Mesenchymal stem cell (in vitro differentiated cells and primary cell): ENCODE data around the gene PDGFRA.

Experiments
- DNase-seq: peaks from one replicate; pipeline ENCODE4 v3.0.0-alpha.2; 2013
- H2AFZ ChIP-seq: one replicate; pipeline ENCODE4 v1.6.1; 2013; ENCODE audit warnings: low read depth, mild to moderate bottlenecking, control low read depth, inconsistent platforms, low read length, moderate library complexity
- H2AK5ac ChIP-seq: 2 replicates; pipeline ENCODE4 v1.6.1; 2013; ENCODE audit warnings: low read length, moderate library complexity, mild to moderate bottlenecking, inconsistent platforms; ENCODE audit not compliant: severe bottlenecking
- H2BK120ac ChIP-seq: one replicate; pipeline ENCODE4 v1.6.1; 2013; ENCODE audit warnings: low read depth, mild to moderate bottlenecking, inconsistent platforms, low read length, moderate library complexity
- H2BK12ac ChIP-seq, 2 experiments: one replicate each; pipeline ENCODE4 v1.6.1; 2013; ENCODE audit warnings: inconsistent platforms in 2 of 2, low read length in 2 of 2, mild to moderate bottlenecking in 2 of 2, moderate library complexity in 2 of 2, control low read depth in 1 of 2
- H2BK15ac ChIP-seq: one replicate; pipeline ENCODE4 v1.6.1; 2013; ENCODE audit warnings: mild to moderate bottlenecking, low read depth, inconsistent platforms; ENCODE audit not compliant: poor library complexity, severe bottlenecking
- H2BK5ac ChIP-seq: 2 replicates; pipeline ENCODE4 v1.6.1; 2013; ENCODE audit warnings: low read depth, mild to moderate bottlenecking, low read length, control low read depth, inconsistent platforms; ENCODE audit not compliant: poor library complexity, severe bottlenecking
- H3K14ac ChIP-seq, 2 experiments: one replicate each; pipeline ENCODE4 v1.6.1; 2013; ENCODE audit warnings: inconsistent platforms in 2 of 2, low read length in 2 of 2, control low read depth in 1 of 2, mild to moderate bottlenecking in 1 of 2, moderate library complexity in 1 of 2
- H3K18ac ChIP-seq, 2 experiments: one replicate each; pipeline ENCODE4 v1.6.1; 2013; ENCODE audit warnings: inconsistent platforms in 2 of 2, low read length in 2 of 2, control low read depth in 1 of 2, low read depth in 1 of 2, mild to moderate bottlenecking in 1 of 2
- H3K23ac ChIP-seq, 2 experiments: one replicate each; pipeline ENCODE4 v1.6.1; 2013; ENCODE audit warnings: inconsistent platforms in 2 of 2, low read length in 2 of 2, mild to moderate bottlenecking in 2 of 2, moderate library complexity in 2 of 2, control low read depth in 1 of 2
- H3K27ac ChIP-seq: 2 replicates; pipeline ENCODE4 v1.5.1; 2013; ENCODE audit warnings: mild to moderate bottlenecking, moderate library complexity, low read length, control low read depth, inconsistent platforms; ENCODE audit not compliant: poor library complexity, severe bottlenecking
- H3K27me3 ChIP-seq, 2 experiments: 2 replicates each; pipeline versions ENCODE4 v1.6.1 to v1.7.0; 2013; ENCODE audit warnings: low read length in 2 of 2, mild to moderate bottlenecking in 2 of 2, moderate library complexity in 2 of 2, control low read depth in 1 of 2, inconsistent platforms in 1 of 2; ENCODE audit not compliant: control insufficient read depth in 1 of 2, insufficient read depth in 1 of 2
- H3K36me3 ChIP-seq, 2 experiments: 2 replicates each; pipeline versions ENCODE4 v1.6.1 to v1.7.0; 2013; ENCODE audit warnings: low read length in 2 of 2, control low read depth in 1 of 2, inconsistent platforms in 1 of 2, low read depth in 1 of 2, mild to moderate bottlenecking in 1 of 2; ENCODE audit not compliant: insufficient read depth in 2 of 2, control insufficient read depth in 1 of 2
- H3K4ac ChIP-seq, 2 experiments: one replicate each; pipeline ENCODE4 v1.6.1; 2013; ENCODE audit warnings: inconsistent platforms in 2 of 2, low read length in 2 of 2, mild to moderate bottlenecking in 2 of 2, moderate library complexity in 2 of 2, control low read depth in 1 of 2, low read depth in 1 of 2
- H3K4me1 ChIP-seq: 2 replicates; pipeline ENCODE4 v1.6.1; 2013; ENCODE audit warnings: low read depth, low read length, control low read depth; ENCODE audit not compliant: control insufficient read depth, insufficient read depth
- H3K4me2 ChIP-seq: 2 replicates; pipeline ENCODE4 v1.6.1; 2013; ENCODE audit warnings: low read length, mild to moderate bottlenecking, inconsistent platforms; ENCODE audit not compliant: poor library complexity, severe bottlenecking
- H3K4me3 ChIP-seq, 2 experiments: 2 replicates each; pipeline versions ENCODE4 v1.5.1 to v1.7.0; 2013; ENCODE audit warnings: low read length in 2 of 2, mild to moderate bottlenecking in 2 of 2, control low read depth in 1 of 2, low read depth in 1 of 2; ENCODE audit not compliant: insufficient read depth in 1 of 2
- H3K79me1 ChIP-seq: replicated peaks from 2 replicates; pipeline ENCODE4 v1.6.1; 2013; ENCODE audit warnings: mild to moderate bottlenecking, control low read depth, low read length, inconsistent platforms; ENCODE audit not compliant: poor library complexity, severe bottlenecking
- H3K9ac ChIP-seq: 2 replicates; pipeline ENCODE4 v1.7.0; 2013; ENCODE audit warnings: mild to moderate bottlenecking, low read length, moderate library complexity
- H3K9me3 ChIP-seq: 2 replicates; pipeline ENCODE4 v1.7.0; 2013; ENCODE audit warnings: mild to moderate bottlenecking, low read length; ENCODE audit not compliant: control insufficient read depth
- H4K8ac ChIP-seq: one replicate; pipeline ENCODE4 v1.6.1; 2013; ENCODE audit warnings: inconsistent platforms, mild to moderate bottlenecking, low read length, moderate library complexity
- H4K91ac ChIP-seq: one replicate; pipeline ENCODE4 v1.6.1; 2013; ENCODE audit warnings: mild to moderate bottlenecking, low read length, inconsistent platforms
- WGBS: methylation state at CpG from one replicate; pipeline ENCODE4 v1.1.7; 2013; ENCODE audit warnings: mixed read lengths; 5-methylcytosine and 5-hydroxymethylcytosine counted together

The PDGFRA gene

DNA sequence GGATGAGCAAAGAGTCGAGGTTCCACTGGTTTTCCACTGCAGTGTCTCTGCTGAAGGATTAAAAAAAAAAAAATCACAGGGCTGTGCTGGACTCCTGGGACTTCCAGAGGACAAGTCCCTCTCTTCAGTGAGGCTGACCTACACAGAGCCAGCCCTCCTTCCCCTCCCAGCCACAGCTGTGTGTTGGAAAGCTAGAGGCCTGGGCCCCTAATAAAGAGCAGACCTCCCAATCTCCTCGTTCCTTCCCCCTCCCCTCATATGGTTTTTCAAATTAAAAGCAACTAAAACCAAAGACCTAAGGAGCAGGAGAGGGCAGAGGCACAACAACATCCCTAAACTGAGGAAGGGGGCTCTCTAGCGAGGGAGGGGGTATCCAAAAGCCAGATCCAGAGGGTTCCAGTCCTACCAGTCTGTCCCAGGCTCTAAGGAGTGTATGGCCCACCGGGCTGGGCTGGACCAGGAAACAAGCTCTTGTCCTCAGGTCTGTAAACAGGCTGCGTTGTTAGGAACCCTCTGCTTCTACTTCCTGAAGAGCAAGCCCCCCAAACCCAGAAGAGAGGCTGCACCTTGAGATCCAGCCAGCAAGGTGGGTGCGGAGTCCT is 4.0 kb upstream of the PDGFRA start:
- Histone ChIP-seq H3K18ac (peak overlapping the region; percentile 84 to 94), H2BK15ac (peak overlapping the region; percentile 93), H4K8ac (peak overlapping the region; percentile 97), H4K91ac (peak overlapping the region; percentile 92), H2AK5ac (no peak overlapping the region), H2BK120ac (peak overlapping the region; percentile 50), H3K27ac (no peak overlapping the region), H3K4ac (peak overlapping the region; percentile 42 to 83), H3K4me3 (peak overlapping the region in 1 of 2 experiments; percentile 93), H3K14ac (peak overlapping the region in 1 of 2 experiments; percentile 41), H3K4me2 (peak overlapping the region; percentile 100), H3K27me3 (peaks cover 0 to 26% of the 10 kb centered on the region in 2 experiments), H2BK5ac (no peak overlapping the region), H3K4me1 (peaks cover 28% of the 10 kb centered on the region), H2BK12ac (peak overlapping the region; percentile 82 to 90), H3K9ac (peak overlapping the region; percentile 99), H3K23ac (peak overlapping the region in 1 of 2 experiments; percentile 61), H2AFZ (peak overlapping the region; percentile 15), H3K9me3 (no peaks in the 10 kb centered on the region), H3K36me3 (no peaks in the 10 kb centered on the region), H3K79me1 (no peaks in the 10 kb centered on the region)
- 22% methylated on average over 5 of the region's 6 CpGs for WGBS
- no peak for DNase-seq

DNA sequence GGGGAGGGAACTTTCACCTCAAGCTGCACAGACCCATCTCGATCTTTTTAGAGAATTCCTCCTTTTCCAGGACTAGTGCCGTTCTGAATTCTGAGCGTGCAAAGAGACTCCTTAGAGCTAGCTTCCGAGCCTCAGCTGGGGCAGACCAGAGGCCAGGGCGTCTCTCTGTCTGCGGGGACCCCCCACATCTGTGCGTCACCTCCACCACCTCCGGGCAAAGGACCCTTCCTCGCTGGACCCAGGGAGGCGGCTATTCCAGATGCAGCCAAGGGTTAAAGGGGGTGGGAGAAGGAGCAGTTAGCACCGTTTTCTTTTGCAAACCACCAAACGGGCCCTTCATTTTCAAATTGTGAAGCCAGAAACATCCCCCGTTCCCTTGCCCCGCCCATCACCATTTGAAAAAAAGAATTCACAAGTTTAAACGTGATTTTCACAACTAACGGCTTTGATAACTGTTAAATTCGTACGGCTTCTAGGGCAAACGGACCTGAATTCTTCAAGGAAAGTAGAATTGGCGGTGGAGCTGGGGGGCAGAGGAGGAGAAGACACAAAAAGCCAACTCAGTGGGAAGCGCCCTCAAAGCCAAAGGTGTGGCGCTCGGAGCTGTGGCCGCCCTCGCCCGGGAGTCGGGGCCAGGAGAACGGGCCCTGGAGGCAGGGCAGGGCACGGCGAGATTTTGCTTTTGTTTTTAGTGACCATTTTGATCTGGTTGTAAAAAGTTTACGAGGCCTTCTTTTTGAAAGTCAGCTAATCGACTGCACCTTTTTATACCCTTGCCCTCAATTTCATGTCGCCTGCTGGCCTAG is 3.3 kb upstream of the PDGFRA start:
- H3K4me2 ChIP-seq: peak overlapping the region; percentile 100
- peak overlapping the region; percentile 81 to 96 for H3K4ac ChIP-seq
- peak overlapping the region; percentile 14 to 93 for H3K4me3 ChIP-seq
- H3K23ac ChIP-seq: peak overlapping the region in 1 of 2 experiments; percentile 61
- peaks cover 35% of the 10 kb centered on the region for H3K4me1 ChIP-seq
- no peak overlapping the region for H2BK5ac ChIP-seq
- peaks cover 0 to 33% of the 10 kb centered on the region in 2 experiments for H3K27me3 ChIP-seq
- H3K79me1 ChIP-seq: no peaks in the 10 kb centered on the region
- H3K9ac ChIP-seq: peak overlapping the region; percentile 99
- H2BK12ac ChIP-seq: peak overlapping the region; percentile 67 to 92
- no peak overlapping the region for H3K27ac ChIP-seq
- H2AFZ ChIP-seq: peak overlapping the region; percentile 15
- H3K36me3 ChIP-seq: peaks cover 0 to 5% of the 10 kb centered on the region in 2 experiments
- 18% methylated on average over 31 of the region's 33 CpGs for WGBS
- H3K18ac ChIP-seq: peak overlapping the region; percentile 85 to 94
- DNase-seq: peak; percentile 48
- no peak overlapping the region for H3K14ac ChIP-seq
- H3K9me3 ChIP-seq: no peaks in the 10 kb centered on the region
- peak overlapping the region; percentile 97 for H4K8ac ChIP-seq
- peak overlapping the region; percentile 54 for H2BK120ac ChIP-seq
- H4K91ac ChIP-seq: peak overlapping the region; percentile 92
- H2BK15ac ChIP-seq: peak overlapping the region; percentile 93
- no peak overlapping the region for H2AK5ac ChIP-seq

DNA sequence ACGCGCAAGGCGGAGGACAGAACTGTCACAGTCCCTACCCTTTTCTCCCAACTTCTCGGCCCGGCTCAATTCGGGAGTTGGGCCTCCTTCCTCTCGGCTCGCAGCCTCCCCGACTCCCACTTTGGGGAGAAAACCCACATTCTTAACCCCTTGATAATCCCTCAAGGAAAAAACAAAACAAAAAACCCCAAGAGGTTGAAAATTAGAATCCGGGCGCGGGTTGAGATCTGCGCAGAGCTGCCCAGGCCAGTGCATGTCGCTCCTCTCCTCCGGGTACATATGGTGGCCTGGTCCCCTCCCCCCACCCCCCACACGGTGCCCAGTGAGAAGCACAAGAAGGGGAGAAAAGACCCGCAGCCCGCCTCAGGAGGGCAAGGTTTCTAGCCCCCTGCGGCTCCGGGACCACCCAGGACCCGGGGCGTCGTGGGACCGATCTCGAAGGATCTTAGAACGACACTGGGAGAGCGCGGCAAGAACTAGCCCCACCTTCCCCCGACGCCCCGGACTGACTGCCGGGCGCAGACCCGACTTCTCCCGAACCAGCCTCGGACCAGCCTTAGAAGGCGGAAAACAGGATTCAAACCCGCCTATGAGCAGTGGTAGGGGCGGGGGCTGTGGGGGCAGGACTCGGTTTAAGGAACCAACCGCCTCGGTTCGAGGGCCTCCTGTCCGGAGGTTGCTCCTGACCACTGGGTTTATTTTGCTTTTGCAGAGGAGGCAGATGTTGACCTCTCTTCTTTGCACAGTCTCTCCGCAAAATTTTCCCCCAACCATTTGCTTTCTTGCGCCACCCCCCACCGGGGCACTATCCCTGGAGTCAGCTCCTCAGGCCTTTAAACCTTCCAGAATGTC is 2.5 kb upstream of the PDGFRA start:
- Histone ChIP-seq H3K4ac (peak overlapping the region; percentile 78 to 81), H3K4me1 (peaks cover 43% of the 10 kb centered on the region), H3K23ac (peak overlapping the region in 1 of 2 experiments; percentile 15), H3K9ac (peak overlapping the region; percentile 99), H3K14ac (no peak overlapping the region), H3K9me3 (no peaks in the 10 kb centered on the region), H2BK5ac (peak overlapping the region; percentile 67), H3K27me3 (peaks cover 0 to 42% of the 10 kb centered on the region in 2 experiments), H2BK15ac (peak overlapping the region; percentile 75), H2AK5ac (no peak overlapping the region), H3K4me3 (peak overlapping the region; percentile 40 to 93), H3K4me2 (peak overlapping the region; percentile 100), H3K18ac (peak overlapping the region; percentile 88 to 93), H3K27ac (no peak overlapping the region), H2BK12ac (peak overlapping the region; percentile 63 to 92), H2AFZ (peak overlapping the region; percentile 18), H3K79me1 (no peaks in the 10 kb centered on the region), H4K8ac (peak overlapping the region; percentile 76), H2BK120ac (peak overlapping the region; percentile 54), H4K91ac (peak overlapping the region; percentile 88), H3K36me3 (peaks cover 0 to 12% of the 10 kb centered on the region in 2 experiments)
- DNase-seq: peak; percentile 87
- WGBS: 8% methylated on average over 46 of the region's 47 CpGs
